ENCODE results near the gene UBALD1. TPM values are rescaled to one million over a fixed set of nuclear protein-coding genes. Genes with fewer than 3 reads are reported as not detected.

The UBALD1 gene
- total RNA-seq, 1 donor from 2014 or later, result 23.4 TPM

DNA sequence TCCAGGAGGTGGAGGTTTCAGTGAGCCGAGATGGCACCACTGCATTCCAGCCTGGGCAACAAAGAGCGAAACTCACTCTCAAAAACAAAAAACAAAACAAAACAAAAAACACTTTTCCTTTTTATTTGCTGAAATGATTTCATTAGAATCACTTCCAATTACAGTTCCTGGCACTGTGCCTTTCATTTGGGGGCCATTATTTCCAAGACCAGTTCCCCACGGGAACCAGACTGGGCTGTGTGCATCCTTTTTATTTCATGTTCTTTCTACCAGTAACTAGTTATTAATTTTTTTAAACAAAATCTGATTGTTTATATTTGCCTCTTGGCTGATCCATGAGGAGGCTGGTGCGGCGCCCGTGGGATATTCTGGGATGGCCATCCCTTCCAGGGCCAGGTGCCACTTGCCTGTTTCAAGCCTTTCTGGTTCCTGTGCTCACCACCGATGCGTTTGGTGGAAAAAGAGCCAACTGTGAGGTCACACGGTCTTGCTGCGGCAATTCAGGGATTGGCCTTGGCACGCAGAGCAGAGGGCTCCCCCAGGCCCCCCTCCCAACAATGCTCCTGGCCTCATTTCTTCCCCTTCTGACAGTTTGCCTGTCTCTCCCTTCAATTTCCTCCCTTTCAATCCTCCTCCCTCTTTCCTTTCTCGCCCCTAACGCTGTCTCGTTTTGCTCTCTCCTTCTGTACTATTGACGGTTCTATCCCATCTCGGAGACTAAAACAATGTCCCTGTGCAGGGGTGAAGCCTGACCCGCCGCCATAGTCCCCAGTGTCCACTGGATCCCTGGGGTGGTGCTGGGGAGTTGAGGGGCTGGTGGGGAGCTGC, 13.4 kb downstream of the UBALD1 start:
- Mint-ChIP-seq H3K4me3 (no peak overlapping the region), H3K27me3 (peaks cover 5% of the 10 kb centered on the region), H3K27ac (no peak overlapping the region), H3K36me3 (ENCODE audit: low read depth) (no peaks in the 10 kb centered on the region), H3K4me1 (no peaks in the 10 kb centered on the region), H3K9me3 (no peaks in the 10 kb centered on the region)
- no peak for DNase-seq
- no peak for ATAC-seq (ENCODE audit: low read depth)
- TF ChIP-seq CTCF (IDR thresholded peaks at IDR 0.05), result no peak
- CTCF ChIA-PET, result no interaction called here
- POLR2A ChIA-PET, result no interaction called here
- intact Hi-C loops (cut with micrococcal nuclease), result no loop called here

DNA sequence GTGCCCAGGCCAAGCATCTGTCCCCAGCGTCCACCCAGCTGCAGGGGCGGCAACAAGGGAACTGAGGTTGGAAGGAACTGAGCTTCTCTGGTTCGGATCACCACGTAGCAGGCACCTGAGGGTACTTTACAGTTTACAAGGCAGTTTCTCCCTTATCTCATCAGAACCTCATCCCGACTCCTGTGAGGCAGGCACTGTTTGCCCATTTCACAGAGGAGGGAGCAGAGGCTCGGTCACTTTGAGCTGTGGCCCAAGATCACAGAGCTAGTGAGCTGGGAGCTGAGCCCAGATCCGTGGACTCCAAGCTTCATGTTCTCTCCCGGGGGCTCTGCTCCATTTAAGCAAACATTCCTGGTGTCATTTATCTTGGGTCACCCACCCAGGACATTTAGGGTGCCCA, 15.1 kb downstream of the UBALD1 start:
- TF ChIP-seq CTCF (IDR thresholded peaks at IDR 0.05), result no peak
- H3K36me3 Mint-ChIP-seq (ENCODE audit: low read depth), result no peaks in the 10 kb centered on the region
- POLR2A ChIA-PET, result interaction anchor here (0.6 kb wide), 1 partner anchor 17 kb away, joined by 4 read pairs; no protein-coding TSS in a partner anchor
- intact Hi-C loops (cut with micrococcal nuclease), result no loop called here
- H3K9me3 Mint-ChIP-seq, result no peaks in the 10 kb centered on the region
- H3K27ac Mint-ChIP-seq, result no peak overlapping the region
- H3K4me1 Mint-ChIP-seq, result no peaks in the 10 kb centered on the region
- H3K4me3 Mint-ChIP-seq, result no peak overlapping the region
- DNase-seq (no peak), ATAC-seq (ENCODE audit: low read depth) (no peak)
- CTCF ChIA-PET, result no interaction called here
- peaks cover 9% of the 10 kb centered on the region for H3K27me3 Mint-ChIP-seq

GRCh38 chr16:4599037-4599436, 15.7 kb downstream of the UBALD1 start:
- Mint-ChIP-seq H3K36me3 (ENCODE audit: low read depth) (no peaks in the 10 kb centered on the region), H3K4me3 (no peak overlapping the region), H3K27ac (no peak overlapping the region), H3K9me3 (no peaks in the 10 kb centered on the region), H3K4me1 (no peaks in the 10 kb centered on the region), H3K27me3 (peaks cover 9% of the 10 kb centered on the region)
- intact Hi-C loops (cut with micrococcal nuclease), result no loop called here
- ChIA-PET POLR2A (interaction anchor here (0.6 kb wide), 1 partner anchor 17 kb away, joined by 4 read pairs; no protein-coding TSS in a partner anchor), CTCF (no interaction called here)
- TF ChIP-seq CTCF (IDR thresholded peaks at IDR 0.05), result no peak
- no peak for ATAC-seq (ENCODE audit: low read depth)
- no peak for DNase-seq

DNA sequence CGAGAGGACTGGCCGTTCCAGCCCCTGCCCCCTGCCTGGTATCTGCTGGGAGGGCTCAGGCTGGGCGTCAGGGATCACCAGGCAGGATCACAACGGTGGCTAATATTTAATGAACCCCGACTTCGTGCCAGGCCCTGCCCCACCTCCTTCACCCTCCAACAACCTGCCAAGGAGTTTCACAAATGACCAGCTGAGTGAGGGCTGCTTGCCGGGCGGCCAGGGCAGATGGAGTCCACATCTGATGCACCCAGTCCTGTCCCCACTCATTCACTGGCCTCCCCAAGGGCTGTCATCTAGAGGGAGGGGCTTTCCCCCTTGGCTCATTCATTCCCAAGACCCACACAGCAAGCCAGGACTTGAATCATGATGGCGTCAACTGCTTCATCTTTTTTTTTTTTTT, 17.5 kb downstream of the UBALD1 start:
- Mint-ChIP-seq H3K9me3 (no peaks in the 10 kb centered on the region), H3K4me3 (no peak overlapping the region), H3K27ac (no peak overlapping the region), H3K36me3 (ENCODE audit: low read depth) (no peaks in the 10 kb centered on the region), H3K27me3 (peaks cover 9% of the 10 kb centered on the region), H3K4me1 (no peaks in the 10 kb centered on the region)
- CTCF ChIA-PET, result interaction anchor here (1.3 kb wide), 1 partner anchor 11 kb away, joined by 3 read pairs; no protein-coding TSS in a partner anchor
- DNase-seq (no peak), ATAC-seq (ENCODE audit: low read depth) (no peak)
- TF ChIP-seq CTCF (IDR thresholded peaks at IDR 0.05), result no peak
- POLR2A ChIA-PET, result no interaction called here
- intact Hi-C loops (cut with micrococcal nuclease), result no loop called here

- ChIA-PET POLR2A (no interaction called here), CTCF (no interaction called here)
- H3K27me3 Mint-ChIP-seq, result peaks cover 6% of the 10 kb centered on the region
- no peaks in the 10 kb centered on the region for H3K4me1 Mint-ChIP-seq
- intact Hi-C loops (cut with micrococcal nuclease), result no loop called here
- DNase-seq, result no peak
- ATAC-seq (ENCODE audit: low read depth), result no peak
- TF ChIP-seq CTCF (IDR thresholded peaks at IDR 0.05), result no peak
- no peaks in the 10 kb centered on the region for H3K36me3 Mint-ChIP-seq (ENCODE audit: low read depth)
- no peak overlapping the region for H3K27ac Mint-ChIP-seq
- no peaks in the 10 kb centered on the region for H3K9me3 Mint-ChIP-seq
- H3K4me3 Mint-ChIP-seq, result no peak overlapping the region
These were observed 20.0 kb downstream of the UBALD1 start for GRCh38 chr16:4594433-4595410.

Data from activated B cell treated with CpG ODN at 0.5 μM for 24 hours (primary cell).